ENCODE data around the gene SIPA1L3.

The SIPA1L3 gene

GRCh38 chr19:38015216-38015615, 108.2 kb downstream of the SIPA1L3 start:
- H2AFZ ChIP-seq (ENCODE audit: low read length): no peak overlapping the region
- H3K27ac ChIP-seq (ENCODE audit: low read length): no peak overlapping the region
- no peaks in the 10 kb centered on the region for H3F3A ChIP-seq (ENCODE audit: insufficient read depth, low read length)
- H3K9ac ChIP-seq (ENCODE audit: low read length): no peak overlapping the region
- no peak overlapping the region for H3K4me2 ChIP-seq (ENCODE audit: low read depth, low read length)
- no peaks in the 10 kb centered on the region for H4K20me1 ChIP-seq (ENCODE audit: insufficient read depth, low read length)
- no peak overlapping the region for H3K4me3 ChIP-seq (ENCODE audit: low read length)
- H3K9me2 ChIP-seq (replicated peaks; ENCODE audit: insufficient read depth, low read length): no peaks in the 10 kb centered on the region
- TF ChIP-seq EZH2 (optimal IDR thresholded peaks at IDR 0.05; ENCODE audit: low read depth, low read length): no peak
- no peaks in the 10 kb centered on the region for H3K79me2 ChIP-seq (ENCODE audit: low read length)
- H3K36me3 ChIP-seq (replicated peaks; ENCODE audit: insufficient read depth, low read length): no peaks in the 10 kb centered on the region
- H3K4me1 ChIP-seq (ENCODE audit: low read length): no peaks in the 10 kb centered on the region
- no peak for DNase-seq
- H3K9me3 ChIP-seq (replicated peaks; ENCODE audit: insufficient read depth, low read length): no peaks in the 10 kb centered on the region
- no peaks in the 10 kb centered on the region for H3K27me3 ChIP-seq (replicated peaks; ENCODE audit: insufficient read depth, low read length)

- no peaks in the 10 kb centered on the region for H3F3A ChIP-seq (ENCODE audit: insufficient read depth, low read length)
- no peak for DNase-seq
- H3K9me3 ChIP-seq (replicated peaks; ENCODE audit: insufficient read depth, low read length): no peaks in the 10 kb centered on the region
- no peaks in the 10 kb centered on the region for H4K20me1 ChIP-seq (ENCODE audit: insufficient read depth, low read length)
- H3K36me3 ChIP-seq (replicated peaks; ENCODE audit: insufficient read depth, low read length): no peaks in the 10 kb centered on the region
- no peak overlapping the region for H3K4me3 ChIP-seq (ENCODE audit: low read length)
- no peaks in the 10 kb centered on the region for H3K9me2 ChIP-seq (replicated peaks; ENCODE audit: insufficient read depth, low read length)
- no peak overlapping the region for H3K9ac ChIP-seq (ENCODE audit: low read length)
- no peak overlapping the region for H2AFZ ChIP-seq (ENCODE audit: low read length)
- H3K79me2 ChIP-seq (ENCODE audit: low read length): no peaks in the 10 kb centered on the region
- no peaks in the 10 kb centered on the region for H3K4me1 ChIP-seq (ENCODE audit: low read length)
- no peaks in the 10 kb centered on the region for H3K27me3 ChIP-seq (replicated peaks; ENCODE audit: insufficient read depth, low read length)
- TF ChIP-seq CTCF (IDR thresholded peaks at IDR 0.05; ENCODE audit: low read length) (no peak), EZH2 (optimal IDR thresholded peaks at IDR 0.05; ENCODE audit: low read depth, low read length) (no peak), EZH2phosphoT487 (IDR thresholded peaks at IDR 0.05; ENCODE audit: low read length) (no peak)
- H3K27ac ChIP-seq (ENCODE audit: low read length): no peak overlapping the region
- H3K4me2 ChIP-seq (ENCODE audit: low read depth, low read length): no peak overlapping the region
These were observed 108.8 kb downstream of the SIPA1L3 start for GRCh38 chr19:38015761-38016160.

GRCh38 chr19:38017401-38018151, 110.6 kb downstream of the SIPA1L3 start:
- DNase-seq: no peak
- Histone ChIP-seq H3K27me3 (replicated peaks; ENCODE audit: insufficient read depth, low read length) (no peaks in the 10 kb centered on the region), H3F3A (ENCODE audit: insufficient read depth, low read length) (no peaks in the 10 kb centered on the region), H3K4me1 (ENCODE audit: low read length) (no peaks in the 10 kb centered on the region), H3K79me2 (ENCODE audit: low read length) (no peaks in the 10 kb centered on the region), H3K4me3 (ENCODE audit: low read length) (no peak overlapping the region), H2AFZ (ENCODE audit: low read length) (no peak overlapping the region), H3K9me2 (replicated peaks; ENCODE audit: insufficient read depth, low read length) (no peaks in the 10 kb centered on the region), H3K9ac (ENCODE audit: low read length) (no peak overlapping the region), H4K20me1 (ENCODE audit: insufficient read depth, low read length) (no peaks in the 10 kb centered on the region), H3K27ac (ENCODE audit: low read length) (no peak overlapping the region), H3K9me3 (replicated peaks; ENCODE audit: insufficient read depth, low read length) (no peaks in the 10 kb centered on the region), H3K36me3 (replicated peaks; ENCODE audit: insufficient read depth, low read length) (no peaks in the 10 kb centered on the region), H3K4me2 (ENCODE audit: low read depth, low read length) (no peak overlapping the region)
- TF ChIP-seq CTCF (IDR thresholded peaks at IDR 0.05; ENCODE audit: low read length) (no peak), EZH2phosphoT487 (IDR thresholded peaks at IDR 0.05; ENCODE audit: low read length) (no peak)

- H2AFZ ChIP-seq (ENCODE audit: low read length): no peak overlapping the region
- DNase-seq: no peak
- no peaks in the 10 kb centered on the region for H4K20me1 ChIP-seq (ENCODE audit: insufficient read depth, low read length)
- no peaks in the 10 kb centered on the region for H3K9me3 ChIP-seq (replicated peaks; ENCODE audit: insufficient read depth, low read length)
- no peak overlapping the region for H3K4me3 ChIP-seq (ENCODE audit: low read length)
- no peaks in the 10 kb centered on the region for H3K4me1 ChIP-seq (ENCODE audit: low read length)
- H3K27me3 ChIP-seq (replicated peaks; ENCODE audit: insufficient read depth, low read length): no peaks in the 10 kb centered on the region
- no peaks in the 10 kb centered on the region for H3K36me3 ChIP-seq (replicated peaks; ENCODE audit: insufficient read depth, low read length)
- no peaks in the 10 kb centered on the region for H3K9me2 ChIP-seq (replicated peaks; ENCODE audit: insufficient read depth, low read length)
- no peak overlapping the region for H3K9ac ChIP-seq (ENCODE audit: low read length)
- no peaks in the 10 kb centered on the region for H3K79me2 ChIP-seq (ENCODE audit: low read length)
- no peak overlapping the region for H3K27ac ChIP-seq (ENCODE audit: low read length)
- no peak for TF ChIP-seq CTCF (IDR thresholded peaks at IDR 0.05; ENCODE audit: low read length)
- H3F3A ChIP-seq (ENCODE audit: insufficient read depth, low read length): no peaks in the 10 kb centered on the region
- no peak overlapping the region for H3K4me2 ChIP-seq (ENCODE audit: low read depth, low read length)
These were observed 111.8 kb downstream of the SIPA1L3 start for GRCh38 chr19:38018694-38019395.
